Esophagus muscularis mucosa (tissue), 4 donors: Measurements from ENCODE around the gene PRSS33. TPM values are rescaled to one million over a fixed set of nuclear protein-coding genes. Genes with fewer than 3 reads are reported as not detected.

ENCODE experiments used
- DNase-seq: peaks from one replicate; pipeline ENCODE4 v3.0.0-alpha.2; 2017; ENCODE audit errors: extremely low spot score
- H3K27ac ChIP-seq, 4 donors: fragments of 200-600 bp; sonication (generic); replicated peaks in 1 of 4; 1 replicate in 3 of 4; 2 replicates in 1 of 4; pipeline ENCODE4 v1.5.1; 2016 to 2019; ENCODE audit warnings: mild to moderate bottlenecking in 1 of 4
- H3K27me3 ChIP-seq, 4 donors: fragments of 200-600 bp; sonication (generic); one replicate each; pipeline versions ENCODE4 v1.5.1 to v1.6.0; 2016 to 2019
- H3K36me3 ChIP-seq, 4 donors: fragments of 200-600 bp; sonication (generic); one replicate each; pipeline ENCODE4 v1.5.1; 2016 to 2019
- H3K4me1 ChIP-seq, 4 donors: fragments of 200-600 bp; sonication (generic); one replicate each; pipeline ENCODE4 v1.5.1; 2016 to 2019
- H3K4me3 ChIP-seq, 4 donors: fragments of 200-600 bp; sonication (generic); 1 replicate in 2 of 4; 2 replicates in 2 of 4; pipeline ENCODE4 v1.5.1; 2016 to 2019; ENCODE audit warnings: mild to moderate bottlenecking in 4 of 4, moderate library complexity in 1 of 4
- H3K9me3 ChIP-seq, 4 donors: fragments of 200-600 bp; sonication (generic); 1 replicate in 3 of 4; 2 replicates in 1 of 4; pipeline ENCODE4 v1.5.1; 2016 to 2019
- EP300 ChIP-seq: sonication (generic); formaldehyde crosslinking; IDR thresholded peaks from one replicate; pipeline ENCODE4 v1.6.1; 2017; ENCODE audit warnings: antibody characterized with exemption
- POLR2A ChIP-seq: fragments of 450-650 bp; IDR thresholded peaks from one replicate; pipeline ENCODE4 v1.6.1; 2017; ENCODE audit warnings: antibody characterized with exemption, moderate library complexity, mild to moderate bottlenecking, low read depth
- POLR2AphosphoS5 ChIP-seq, 2 donors: sonication (generic); formaldehyde crosslinking; IDR thresholded peaks; one replicate each; pipeline ENCODE4 v1.6.1; 2017; ENCODE audit warnings: antibody characterized with exemption in 2 of 2
- WGBS: methylation state at CpG from one replicate; pipeline ENCODE4 v1.1.5; 2018; 5-methylcytosine and 5-hydroxymethylcytosine counted together
- intact Hi-C: fragments of 100-400 bp; cut with DNase I; formaldehyde crosslinking; loops from one replicate; pipeline ENCODE4 v1.15.1; 2023
- total RNA-seq, 4 donors: library from RNA; depleted of rRNA; stranded (reverse); fragments of >200 nt; gene quantifications; one replicate each; pipeline versions ENCODE4 v1.1.0 to v1.2.1, GENCODE V29; 2016
- TF ChIP-seq, protein P1 (sequence below), 3 experiments: fragments of 200-600 bp in 2 of 3; fragments of 450-650 bp in 1 of 3; sonication (generic) in 2 of 3; IDR thresholded peaks; one replicate each; pipeline ENCODE4 v1.5.1; 2017 to 2019; ENCODE audit warnings: antibody characterized with exemption in 3 of 3, mild to moderate bottlenecking in 2 of 3, moderate library complexity in 1 of 3

Gene PRSS33
- total RNA-seq, 4 donors from 2014 or later, result not detected

DNA sequence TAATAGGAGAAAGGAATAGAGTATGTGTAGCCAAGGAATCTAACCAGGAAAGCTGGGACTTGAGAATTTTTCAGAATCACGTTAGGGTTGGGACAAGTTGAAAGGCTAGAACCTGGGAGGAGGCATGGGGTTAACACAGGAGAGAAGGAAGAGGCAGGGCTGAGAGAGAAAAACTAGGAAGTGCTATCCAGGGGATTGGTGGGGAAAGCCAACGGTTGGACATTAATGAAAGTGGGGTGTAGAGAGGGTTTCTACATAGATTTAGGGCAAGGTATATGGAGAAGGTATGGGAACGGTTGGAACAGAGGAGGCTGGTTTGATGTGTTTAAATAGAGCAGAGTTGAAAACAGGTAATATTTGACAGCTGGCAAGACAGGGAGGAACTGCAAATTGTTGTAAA lies 32.2 kb downstream of the PRSS33 start:
- H3K27me3 ChIP-seq, result no peaks in the 10 kb centered on the region
- peak overlapping the region; percentile 74 to 95 (median 88) for H3K4me3 ChIP-seq
- DNase-seq, result no peak
- peaks cover 45 to 60% (median 56%) of the 10 kb centered on the region in 4 donors for H3K4me1 ChIP-seq
- H3K9me3 ChIP-seq, result no peaks in the 10 kb centered on the region
- intact Hi-C loops, result no loop called here
- peak overlapping the region in 1 of 4 donors; percentile 99 for H3K27ac ChIP-seq
- WGBS, result 24% methylated on average over 3 of the region's 3 CpGs
- H3K36me3 ChIP-seq, result peaks cover 30 to 40% (median 37%) of the 10 kb centered on the region in 4 donors
- TF ChIP-seq POLR2AphosphoS5 (IDR thresholded peaks at IDR 0.05) (no peak), POLR2A (no peak), EP300 (no peak)
- TF ChIP-seq, protein P1, sequence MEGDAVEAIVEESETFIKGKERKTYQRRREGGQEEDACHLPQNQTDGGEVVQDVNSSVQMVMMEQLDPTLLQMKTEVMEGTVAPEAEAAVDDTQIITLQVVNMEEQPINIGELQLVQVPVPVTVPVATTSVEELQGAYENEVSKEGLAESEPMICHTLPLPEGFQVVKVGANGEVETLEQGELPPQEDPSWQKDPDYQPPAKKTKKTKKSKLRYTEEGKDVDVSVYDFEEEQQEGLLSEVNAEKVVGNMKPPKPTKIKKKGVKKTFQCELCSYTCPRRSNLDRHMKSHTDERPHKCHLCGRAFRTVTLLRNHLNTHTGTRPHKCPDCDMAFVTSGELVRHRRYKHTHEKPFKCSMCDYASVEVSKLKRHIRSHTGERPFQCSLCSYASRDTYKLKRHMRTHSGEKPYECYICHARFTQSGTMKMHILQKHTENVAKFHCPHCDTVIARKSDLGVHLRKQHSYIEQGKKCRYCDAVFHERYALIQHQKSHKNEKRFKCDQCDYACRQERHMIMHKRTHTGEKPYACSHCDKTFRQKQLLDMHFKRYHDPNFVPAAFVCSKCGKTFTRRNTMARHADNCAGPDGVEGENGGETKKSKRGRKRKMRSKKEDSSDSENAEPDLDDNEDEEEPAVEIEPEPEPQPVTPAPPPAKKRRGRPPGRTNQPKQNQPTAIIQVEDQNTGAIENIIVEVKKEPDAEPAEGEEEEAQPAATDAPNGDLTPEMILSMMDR (IDR thresholded peaks at IDR 0.05), result no peak

DNA sequence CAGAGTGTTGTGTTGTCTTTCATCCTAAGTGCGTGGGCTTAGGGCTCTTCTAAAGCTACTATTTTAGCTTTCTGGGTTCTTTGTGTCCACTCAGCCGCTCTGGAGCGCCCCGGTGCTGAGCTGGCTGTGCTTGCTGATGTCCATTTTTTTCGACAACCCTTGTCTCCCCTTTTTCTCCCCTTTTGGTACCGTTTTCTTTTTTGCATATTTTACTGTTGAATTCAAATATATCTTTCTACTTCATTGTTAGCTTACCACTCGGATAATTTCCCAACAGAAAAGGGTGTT lies 33.7 kb downstream of the PRSS33 start:
- intact Hi-C loops, result loop anchor here (2.0 kb wide), 2 partner anchors 19 to 33 kb away; partner anchors contain the start of gene PRSS27
- Histone ChIP-seq H3K9me3 (no peaks in the 10 kb centered on the region), H3K36me3 (peaks cover 15 to 25% (median 23%) of the 10 kb centered on the region in 4 donors), H3K27ac (peak overlapping the region; percentile 98 to 100 (median 100)), H3K27me3 (no peaks in the 10 kb centered on the region), H3K4me3 (peak overlapping the region; percentile 74 to 95 (median 88)), H3K4me1 (peaks cover 45 to 59% (median 56%) of the 10 kb centered on the region in 4 donors)
- no peak for DNase-seq
- TF ChIP-seq, protein P1 (IDR thresholded peaks at IDR 0.05), result no peak
- TF ChIP-seq POLR2AphosphoS5 (IDR thresholded peaks at IDR 0.05), result no peak
- no peak for TF ChIP-seq POLR2A
- no peak for TF ChIP-seq EP300
- WGBS, result 1% methylated on average over 7 of the region's 7 CpGs

DNA sequence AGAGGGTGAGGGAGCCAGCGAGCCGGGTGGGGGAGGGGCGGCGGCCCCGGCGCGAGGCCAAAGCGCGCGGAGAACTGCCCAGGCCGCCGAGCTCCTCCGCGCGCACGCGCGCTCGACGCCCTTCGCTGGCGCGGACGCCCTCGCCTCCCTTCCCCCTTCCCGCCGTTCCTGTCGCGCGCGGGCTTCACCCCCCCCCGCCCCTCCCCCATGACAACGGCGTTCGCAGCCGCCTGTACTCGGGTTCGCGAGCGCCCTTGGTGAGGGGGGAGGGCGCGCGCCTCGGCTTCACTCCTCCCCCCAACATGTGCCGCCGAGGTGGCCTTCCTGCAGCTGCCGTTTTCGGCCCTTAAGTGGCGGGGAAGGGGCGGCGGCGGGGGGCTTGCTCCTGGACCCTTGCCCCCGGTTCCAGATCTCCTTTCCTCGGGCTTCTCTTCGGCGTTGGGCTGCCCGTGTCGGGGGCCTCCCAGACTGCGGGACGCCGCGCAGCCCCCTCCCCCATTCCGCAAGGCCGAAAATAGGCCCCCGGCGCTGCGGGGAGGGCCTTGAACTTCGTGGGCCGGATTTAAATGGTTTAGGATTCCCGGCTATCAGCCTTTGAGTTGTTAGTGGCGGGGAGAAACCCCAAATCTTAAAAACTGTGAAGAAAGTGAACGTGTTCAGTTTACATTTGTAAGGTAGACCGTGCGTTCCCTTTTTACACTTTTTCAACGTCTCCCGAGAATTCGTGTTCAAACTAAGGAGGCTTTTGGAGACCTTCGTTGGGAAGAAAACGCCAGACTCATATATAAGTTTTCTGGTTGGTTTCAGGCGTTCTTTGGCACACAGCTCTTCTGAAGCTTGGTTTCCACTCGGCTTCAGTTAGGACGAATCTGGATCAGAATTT lies 34.3 kb downstream of the PRSS33 start:
- DNase-seq, result no peak
- Histone ChIP-seq H3K27ac (peak overlapping the region; percentile 98 to 100 (median 100)), H3K4me1 (peaks cover 45 to 58% (median 55%) of the 10 kb centered on the region in 4 donors), H3K9me3 (no peaks in the 10 kb centered on the region), H3K27me3 (no peaks in the 10 kb centered on the region), H3K36me3 (peaks cover 9 to 20% (median 17%) of the 10 kb centered on the region in 4 donors), H3K4me3 (peak overlapping the region; percentile 74 to 95 (median 88))
- no peak for TF ChIP-seq POLR2AphosphoS5 (IDR thresholded peaks at IDR 0.05)
- no peak for TF ChIP-seq POLR2A
- no peak for TF ChIP-seq EP300
- TF ChIP-seq, protein P1 (IDR thresholded peaks at IDR 0.05), result no peak
- intact Hi-C loops, result loop anchor here (2.0 kb wide), 2 partner anchors 20 to 32 kb away; partner anchors contain the start of gene PRSS27
- WGBS, result 0% methylated on average over 9 of the region's 82 CpGs

DNA sequence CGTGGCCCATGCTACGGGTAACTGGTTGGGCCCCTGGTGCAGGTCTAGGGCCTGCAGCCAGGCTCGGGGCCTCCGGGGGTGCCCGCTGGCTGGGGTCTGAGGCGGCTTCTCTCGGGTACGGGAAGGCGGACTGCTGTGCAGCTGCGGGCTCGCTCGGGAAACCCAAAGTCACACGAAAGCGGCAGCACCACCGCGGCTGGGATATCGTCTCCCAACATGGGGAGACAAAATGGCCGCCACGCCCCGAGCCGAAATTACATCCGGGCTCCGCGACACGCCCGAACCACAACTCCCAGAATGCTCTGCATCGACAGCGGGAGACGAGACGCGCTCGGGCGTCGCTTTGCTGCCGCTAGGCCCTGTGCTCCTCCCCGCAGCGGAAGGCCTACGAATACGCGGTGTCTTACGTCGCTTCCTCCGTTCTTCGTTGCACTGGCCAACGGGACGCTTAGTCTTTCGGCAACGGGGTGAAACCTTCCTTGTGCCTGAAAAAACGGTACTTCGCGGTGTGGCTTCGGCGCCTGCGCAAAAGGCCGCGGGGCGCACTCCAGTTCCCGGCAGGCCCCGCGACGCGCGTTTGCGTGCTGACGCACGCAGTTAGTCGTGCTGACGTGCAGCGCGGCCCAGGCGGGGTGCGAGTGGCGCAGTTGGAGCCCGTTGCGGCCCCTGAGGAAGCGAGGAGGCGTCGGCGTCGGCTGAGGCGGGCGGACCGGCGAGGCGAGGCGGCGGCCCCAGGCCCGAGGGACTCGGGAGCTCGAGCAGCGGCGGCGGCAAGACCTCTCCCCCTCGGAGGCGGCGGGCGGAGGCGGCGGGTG lies 35.1 kb downstream of the PRSS33 start, which contains the start of gene SRRM2:
TSS of gene SRRM2 (plus strand) at position 604 of the 815 bp plus-strand sequence. CDS start 3,727 bp downstream, outside the sequence.
- Histone ChIP-seq H3K9me3 (no peaks in the 10 kb centered on the region), H3K27ac (peak within 1 kb of the TSS; percentile 98 to 100 (median 100)), H3K4me3 (peak within 1 kb of the TSS; percentile 74 to 95 (median 88)), H3K36me3 (peaks cover under 1 to 11% (median 8%) of the 10 kb centered on the region in 4 donors), H3K4me1 (peaks cover 42 to 51% (median 47%) of the 10 kb centered on the region in 4 donors), H3K27me3 (no peaks in the 10 kb centered on the region)
- peak; percentile 99 for DNase-seq
- intact Hi-C loops, result loop anchor here (2.0 kb wide), 2 partner anchors 21 to 31 kb away; partner anchors contain the start of gene PRSS27
- 8% methylated on average over 6 of the region's 99 CpGs for WGBS
- TF ChIP-seq EP300 (no peak), POLR2A (peak; percentile 99), POLR2AphosphoS5 (IDR thresholded peaks at IDR 0.05) (peak; percentile 94 to 98)
- TF ChIP-seq, protein P1 (IDR thresholded peaks at IDR 0.05), result peak in 1 of 3 experiments; percentile 7
